Measurements from ENCODE around the gene THSD4.

THSD4 gene

DNA sequence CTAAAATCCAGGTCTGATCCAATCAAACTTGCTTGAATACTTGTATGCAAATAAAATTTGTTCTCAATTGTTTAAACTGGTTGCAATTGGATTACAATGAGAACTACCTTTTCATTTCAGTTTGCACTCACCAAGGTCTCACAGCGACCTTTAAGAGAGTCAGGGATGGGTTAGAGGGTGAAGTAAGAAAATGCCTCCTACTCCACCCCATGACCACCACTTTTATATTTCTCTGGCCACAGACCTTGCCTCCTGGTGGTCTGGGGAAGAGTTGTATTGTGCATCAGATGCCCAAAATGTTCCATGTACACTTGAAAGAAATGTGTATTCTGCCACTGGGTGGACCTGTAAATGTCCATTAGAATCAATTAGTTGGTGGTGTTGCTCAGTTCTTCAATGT, 16.4 kb upstream of the THSD4 start:
- no peak for DNase-seq

DNA sequence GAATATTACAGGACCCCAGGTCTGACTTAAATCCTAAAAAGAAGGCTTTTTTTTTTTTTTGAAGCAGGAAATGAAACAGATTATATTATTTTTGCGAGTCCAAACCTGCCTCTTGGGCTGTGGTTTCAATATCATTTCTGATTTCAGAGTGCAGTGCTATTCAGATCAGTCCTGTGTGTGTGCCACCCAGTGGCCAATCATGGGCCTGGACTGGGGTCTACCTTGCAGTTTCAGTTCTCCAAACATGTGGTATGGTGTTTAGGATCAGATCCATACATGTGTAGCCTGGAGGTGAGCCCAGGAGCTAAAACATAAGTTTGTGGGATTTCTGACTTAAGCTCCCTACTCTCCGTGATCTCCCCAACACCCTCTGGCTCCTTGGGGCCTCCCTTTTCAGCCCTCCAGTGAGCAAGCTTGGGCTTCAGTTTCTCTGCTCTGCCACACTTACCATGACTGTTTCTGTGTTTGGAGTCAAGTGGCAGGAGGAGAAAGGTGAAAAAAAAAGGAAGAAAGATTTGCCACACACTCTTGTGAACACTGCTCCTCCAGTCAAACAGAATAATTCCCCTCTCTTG, 12.1 kb upstream of the THSD4 start:
- DNase-seq = peak; percentile 9

GRCh38 chr15:71104636-71105035, 10.6 kb upstream of the THSD4 start:
- no peak for DNase-seq

DNA sequence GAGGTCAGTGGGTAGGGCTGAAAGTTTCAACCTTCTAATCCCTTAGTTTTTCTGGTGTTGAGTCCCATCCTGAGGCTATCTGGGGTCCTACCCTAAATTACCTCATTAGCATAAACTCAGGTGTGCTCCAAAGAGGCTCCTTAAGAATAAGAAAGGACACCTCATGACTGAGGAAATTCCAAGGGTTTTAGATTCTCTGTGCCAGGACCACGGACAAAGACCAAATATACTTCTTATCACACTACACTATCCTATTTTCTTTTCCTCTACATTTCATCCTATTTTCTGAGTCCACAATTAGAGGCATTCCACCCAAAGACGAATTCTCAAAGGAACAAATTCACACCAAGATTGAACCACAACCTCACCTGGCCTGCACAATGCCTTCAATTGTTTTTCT, 9.8 kb upstream of the THSD4 start:
- DNase-seq = no peak

GRCh38 chr15:71106802-71107500, 8.3 kb upstream of the THSD4 start:
- no peak for DNase-seq

GRCh38 chr15:71107501-71107815, 7.8 kb upstream of the THSD4 start:
- no peak for DNase-seq

GRCh38 chr15:71109130-71109529, 6.1 kb upstream of the THSD4 start:
- DNase-seq = no peak

- DNase-seq = no peak
These were observed 5.4 kb upstream of the THSD4 start for GRCh38 chr15:71109905-71110304.

- DNase-seq = no peak
These were observed 4.7 kb upstream of the THSD4 start for GRCh38 chr15:71110405-71111180.

DNA sequence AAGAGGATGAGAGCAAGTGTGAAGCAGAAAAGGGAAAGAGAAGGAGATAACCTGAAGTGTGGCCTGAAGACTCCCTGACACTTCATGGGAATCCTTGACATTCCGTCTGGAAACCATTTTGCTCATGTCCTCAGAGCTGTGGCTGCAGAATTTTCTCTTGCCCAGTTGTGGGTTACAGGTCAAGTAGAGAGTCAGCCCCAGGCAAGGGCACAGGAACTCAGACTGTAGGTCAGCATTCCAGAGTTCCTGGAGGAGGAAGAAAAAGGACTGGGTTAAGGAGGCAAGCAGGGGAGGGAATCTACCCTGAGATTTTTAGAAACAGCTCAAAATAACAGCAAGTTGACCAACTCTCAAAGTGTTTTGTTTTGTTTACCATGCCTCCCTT, 4.1 kb upstream of the THSD4 start:
- no peak for DNase-seq

- DNase-seq = no peak
These were observed 3.3 kb upstream of the THSD4 start for GRCh38 chr15:71111950-71112349.

DNA sequence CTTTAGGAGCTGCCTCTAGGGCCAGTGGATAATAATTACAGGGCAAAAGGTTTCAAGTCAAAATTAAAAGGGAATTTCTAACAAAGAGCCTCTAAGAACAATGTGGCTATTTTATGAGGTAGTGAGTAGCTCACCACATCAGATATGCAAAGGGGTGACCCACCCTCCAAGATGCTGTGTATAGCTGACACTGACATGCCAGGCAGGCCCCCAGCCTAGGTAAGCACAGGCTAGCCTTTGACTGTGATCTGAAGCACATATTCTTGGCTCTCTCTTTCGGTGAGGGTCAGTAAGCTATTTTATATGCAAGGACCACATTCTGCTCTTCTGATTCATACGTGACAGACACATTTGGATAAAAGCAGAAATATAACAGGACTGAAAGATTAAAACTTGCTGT, 2.8 kb upstream of the THSD4 start:
- DNase-seq = no peak

GRCh38 chr15:71114066-71114680, 1.1 kb upstream of the THSD4 start:
- no peak for DNase-seq

DNA sequence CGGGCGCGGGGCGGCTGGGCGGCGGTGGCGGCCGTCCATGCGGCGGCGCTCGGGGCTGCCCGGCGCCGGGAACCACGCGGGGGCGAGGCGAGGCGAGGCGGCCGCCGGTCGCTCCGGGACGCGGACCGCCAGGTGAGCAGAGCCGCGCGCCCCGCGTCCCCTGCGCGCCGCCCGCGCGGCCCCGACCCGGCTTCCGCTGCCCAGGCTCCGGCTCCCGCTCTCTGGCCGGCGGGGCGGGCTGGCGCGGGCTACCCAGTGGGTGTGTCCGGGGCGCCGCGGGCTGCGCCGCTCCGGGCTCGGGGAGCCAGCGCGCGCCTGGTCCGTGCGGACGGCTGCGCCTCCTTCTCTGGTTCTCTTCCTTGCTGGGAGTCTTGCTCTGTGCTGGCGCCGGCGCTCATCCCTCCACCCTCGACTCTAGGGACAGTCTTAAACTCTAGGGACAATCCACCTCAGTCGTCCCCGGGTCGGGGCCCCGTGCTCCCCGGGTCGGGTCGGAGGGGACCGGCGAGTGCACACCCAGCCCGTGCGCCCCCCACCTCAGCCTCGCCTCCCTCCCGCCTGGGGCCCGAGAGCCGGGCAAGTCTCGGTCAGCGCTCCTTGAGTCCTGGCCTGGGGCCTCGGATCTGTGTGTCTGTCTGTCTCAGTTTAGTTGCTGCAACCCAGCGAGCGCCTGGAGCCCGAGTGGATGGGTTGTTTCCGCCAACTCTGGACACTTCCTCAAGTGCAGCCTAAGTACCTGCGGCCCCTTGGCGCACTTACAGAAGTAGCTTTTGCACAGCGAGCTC, 488 bp downstream of the THSD4 start:
- DNase-seq = no peak

DNA sequence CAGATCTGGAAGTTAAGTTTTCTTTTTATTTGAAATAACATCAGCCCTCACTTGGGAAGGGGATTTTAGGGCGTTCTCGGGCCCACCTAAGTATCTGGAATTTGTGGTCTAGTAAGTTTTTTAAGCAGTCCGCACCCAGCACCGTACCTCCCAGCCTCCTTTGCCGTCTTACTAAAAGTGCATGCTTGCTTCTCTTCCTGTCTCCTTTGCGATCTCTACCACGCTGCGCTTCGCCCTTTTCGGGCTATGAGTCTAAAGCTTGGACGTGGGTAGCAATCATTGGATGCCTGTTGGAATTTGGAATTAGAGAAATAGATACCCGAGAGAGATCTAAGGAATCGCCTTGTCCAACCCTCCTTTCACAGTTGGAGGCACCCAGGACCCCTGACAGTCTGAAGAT, 1.1 kb downstream of the THSD4 start:
- DNase-seq = no peak

- DNase-seq = no peak
These were observed 1.7 kb downstream of the THSD4 start for GRCh38 chr15:71116942-71117341.

GRCh38 chr15:71117714-71118305, 2.5 kb downstream of the THSD4 start:
- DNase-seq = no peak

DNA sequence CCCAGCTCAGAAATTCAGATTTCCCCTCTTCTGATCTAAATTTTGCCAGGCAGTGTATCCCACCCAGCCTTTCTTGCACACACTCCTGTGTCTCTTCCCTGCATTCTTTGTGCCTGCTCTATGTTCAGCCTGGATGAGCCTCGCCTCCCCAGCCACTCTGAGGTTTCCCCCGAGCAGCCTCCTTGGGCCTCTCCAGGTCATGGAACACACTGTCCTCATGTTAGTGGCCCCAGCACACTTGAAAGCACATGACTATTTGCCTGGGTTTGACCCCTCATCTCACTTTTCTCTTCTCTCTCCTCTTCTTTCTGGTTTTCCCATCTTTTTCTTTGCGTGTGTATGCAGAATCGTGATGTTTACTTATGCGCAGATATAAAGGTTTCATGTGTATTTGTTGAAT, 3.1 kb downstream of the THSD4 start:
- DNase-seq = no peak

DNA sequence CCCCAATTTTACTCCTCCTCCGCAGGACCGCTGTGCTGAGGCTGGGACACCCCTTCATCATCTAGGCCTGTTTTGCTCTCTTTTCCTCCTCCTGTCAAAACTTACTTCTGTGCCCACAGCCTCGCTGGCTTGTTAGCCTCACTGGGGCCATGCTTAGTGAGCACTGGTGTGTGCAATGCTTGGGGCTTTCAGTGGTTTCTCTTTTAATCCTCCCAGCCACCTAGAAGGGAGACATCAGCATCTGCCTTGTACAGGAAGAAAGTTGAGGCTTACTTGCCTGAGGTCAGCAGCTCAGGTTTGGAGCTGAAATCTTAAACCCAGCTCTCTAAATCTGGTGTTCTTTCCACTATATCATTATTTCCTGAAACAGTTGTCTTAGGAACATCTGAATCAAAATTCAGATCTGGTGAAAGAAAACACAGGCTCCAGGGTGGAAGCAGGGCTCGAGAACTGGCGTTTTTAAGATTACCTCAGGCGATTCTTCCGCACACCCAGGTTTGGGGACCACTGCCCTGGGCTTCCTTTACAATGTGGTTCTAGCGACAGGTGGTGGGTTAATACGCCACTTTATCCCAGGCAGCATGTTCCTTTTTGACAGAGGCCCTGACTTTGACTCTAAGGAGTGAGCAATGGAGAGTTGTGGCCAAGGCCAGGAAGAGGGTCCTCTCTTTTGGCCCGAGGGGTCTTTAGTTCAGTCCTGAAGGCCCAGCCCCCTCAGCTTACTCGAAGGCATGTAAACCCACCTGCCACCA, 3.8 kb downstream of the THSD4 start:
- DNase-seq = no peak

GRCh38 chr15:71120428-71120944, 5.2 kb downstream of the THSD4 start:
- no peak for DNase-seq

DNA sequence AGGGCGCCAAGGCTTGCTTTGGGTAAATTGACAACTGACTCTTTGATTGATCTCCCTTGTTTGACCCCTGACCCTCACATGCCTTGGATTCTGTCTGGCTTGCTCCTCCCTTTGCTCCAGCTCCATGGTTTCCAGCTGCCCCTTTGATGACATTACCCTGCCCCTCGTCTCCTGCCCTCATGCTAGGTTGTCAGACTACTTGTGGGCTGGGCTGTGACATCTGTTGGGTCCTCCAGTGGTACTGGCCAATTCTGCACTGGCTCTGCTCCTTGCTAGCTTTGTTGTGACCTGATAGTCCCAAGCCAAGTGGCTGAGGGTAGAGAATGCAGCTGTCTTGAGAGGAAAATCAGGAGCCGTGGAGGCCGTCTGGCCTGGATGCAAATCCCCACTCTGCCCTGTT, 6.2 kb downstream of the THSD4 start:
- no peak for DNase-seq
